Kidney tubule cell (primary cell): ENCODE data around the gene SELENOI.
"Not testable (repeated sequence)": the region's sequence is repeated elsewhere in the genome, so short reads cannot be mapped to it uniquely, and the experiment has no call there.

Source experiments
- DNase-seq: peaks from one replicate; pipeline ENCODE4 v3.0.0-alpha.2; 2018; ENCODE audit warnings: low spot score

SELENOI gene

GRCh38 chr2:26356771-26357170, 10.8 kb downstream of the SELENOI start:
- peak; percentile 2 for DNase-seq

GRCh38 chr2:26359886-26360473, 14.0 kb downstream of the SELENOI start:
- DNase-seq = no peak

GRCh38 chr2:26363323-26363722, 17.4 kb downstream of the SELENOI start:
- DNase-seq = peak; percentile 31

GRCh38 chr2:26363958-26364357, 18.0 kb downstream of the SELENOI start:
- DNase-seq = no peak

GRCh38 chr2:26364669-26365068, 18.7 kb downstream of the SELENOI start:
- no peak for DNase-seq

- no peak for DNase-seq
Observed at GRCh38 chr2:26366957-26367356, 21.0 kb downstream of the SELENOI start.

- DNase-seq = not testable (repeated sequence)
Observed at GRCh38 chr2:26369664-26370063, 23.7 kb downstream of the SELENOI start.

GRCh38 chr2:26370909-26371308, 25.0 kb downstream of the SELENOI start:
- not testable (repeated sequence) for DNase-seq

GRCh38 chr2:26376799-26377198, 30.9 kb downstream of the SELENOI start:
- DNase-seq = no peak

- no peak for DNase-seq
Observed at GRCh38 chr2:26380281-26380680, 34.3 kb downstream of the SELENOI start.

GRCh38 chr2:26382564-26382963, 36.6 kb downstream of the SELENOI start:
- no peak for DNase-seq

GRCh38 chr2:26384183-26384582, 38.2 kb downstream of the SELENOI start:
- no peak for DNase-seq

- no peak for DNase-seq
Observed at GRCh38 chr2:26384597-26384996, 38.7 kb downstream of the SELENOI start.

- DNase-seq = no peak
Observed at GRCh38 chr2:26387189-26387588, 41.2 kb downstream of the SELENOI start.

GRCh38 chr2:26394694-26395093, 48.8 kb downstream of the SELENOI start:
- no peak for DNase-seq

GRCh38 chr2:26395394-26395793, 49.5 kb downstream of the SELENOI start:
- DNase-seq = no peak

GRCh38 chr2:26396734-26397298, 50.9 kb downstream of the SELENOI start:
- no peak for DNase-seq

- peak; percentile 49 for DNase-seq
Observed at GRCh38 chr2:26399771-26400376, 53.9 kb downstream of the SELENOI start.

- DNase-seq = no peak
Observed at GRCh38 chr2:26400723-26401122, 54.8 kb downstream of the SELENOI start.

GRCh38 chr2:26401739-26402541, 56.0 kb downstream of the SELENOI start, which contains the start of gene DRC1:
Gene DRC1 (plus strand): TSS chr2:26401920. CDS start chr2:26401990, 70 bp downstream.
- DNase-seq = peak; percentile 84

- no peak for DNase-seq
Observed at GRCh38 chr2:26407526-26407925, 61.6 kb downstream of the SELENOI start.

GRCh38 chr2:26409785-26410184, 63.8 kb downstream of the SELENOI start:
- no peak for DNase-seq

- DNase-seq = no peak
Observed at GRCh38 chr2:26410764-26411243, 64.9 kb downstream of the SELENOI start.
